ENCODE results near the gene CST3.
"Not testable (repeated sequence)": the region's sequence is repeated elsewhere in the genome, so short reads cannot be mapped to it uniquely, and the experiment has no call there.

Gene CST3

DNA sequence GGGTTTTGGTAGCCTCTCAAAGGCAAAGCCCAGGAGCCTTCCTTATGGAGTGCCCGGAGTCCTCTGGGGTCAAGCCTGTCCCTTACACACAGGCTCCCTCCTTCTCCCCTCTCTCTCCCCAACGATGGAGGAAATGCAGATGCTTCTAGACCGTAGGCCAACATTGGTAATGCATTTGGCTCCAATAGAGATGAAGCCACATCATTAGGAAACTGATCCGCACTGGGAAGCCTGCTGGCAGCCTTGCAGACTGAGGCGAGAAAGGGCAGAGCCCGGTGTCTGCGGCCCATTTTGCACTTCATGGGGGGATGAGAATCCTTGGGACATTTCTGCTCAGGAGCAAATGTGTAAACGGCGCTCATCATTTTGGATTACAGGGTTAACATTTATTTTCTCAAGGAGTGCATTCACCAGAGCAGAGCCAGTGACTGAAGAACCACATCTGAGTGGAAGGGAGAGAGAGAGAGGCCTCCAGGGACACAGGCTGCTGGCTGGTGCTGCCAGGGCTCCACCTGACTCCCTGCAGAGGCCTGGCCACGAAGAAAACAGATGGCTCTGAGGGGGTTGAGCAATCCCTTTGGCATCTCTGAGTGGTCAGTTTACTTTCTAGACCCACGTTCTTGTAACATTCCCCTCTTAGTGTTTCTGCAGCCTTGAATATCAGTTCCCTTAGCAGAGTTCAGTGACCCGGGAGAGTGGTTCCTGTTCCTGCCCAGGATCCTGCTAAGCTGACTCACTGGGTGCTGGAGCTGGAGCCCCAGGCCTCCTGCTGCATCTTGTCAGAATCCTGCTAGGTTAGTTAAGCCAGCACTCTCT lies 4.4 kb upstream of the CST3 start:
- H3K9me3 Mint-ChIP-seq (ENCODE audit: low read depth): no peaks in the 10 kb centered on the region
- H3K4me1 Mint-ChIP-seq (ENCODE audit: low read depth): peaks cover 2% of the 10 kb centered on the region
- H3K36me3 Mint-ChIP-seq: no peaks in the 10 kb centered on the region
- H3K27ac Mint-ChIP-seq: no peak overlapping the region
- peaks cover 5% of the 10 kb centered on the region for H3K27me3 Mint-ChIP-seq
- no peak overlapping the region for H3K4me3 Mint-ChIP-seq

GRCh38 chr20:23640671-23641667 lies 3.2 kb upstream of the CST3 start:
- Mint-ChIP-seq H3K27ac (no peak overlapping the region), H3K9me3 (ENCODE audit: low read depth) (no peaks in the 10 kb centered on the region), H3K4me3 (no peak overlapping the region), H3K4me1 (ENCODE audit: low read depth) (peaks cover 5% of the 10 kb centered on the region), H3K36me3 (no peaks in the 10 kb centered on the region), H3K27me3 (peaks cover 12% of the 10 kb centered on the region)

DNA sequence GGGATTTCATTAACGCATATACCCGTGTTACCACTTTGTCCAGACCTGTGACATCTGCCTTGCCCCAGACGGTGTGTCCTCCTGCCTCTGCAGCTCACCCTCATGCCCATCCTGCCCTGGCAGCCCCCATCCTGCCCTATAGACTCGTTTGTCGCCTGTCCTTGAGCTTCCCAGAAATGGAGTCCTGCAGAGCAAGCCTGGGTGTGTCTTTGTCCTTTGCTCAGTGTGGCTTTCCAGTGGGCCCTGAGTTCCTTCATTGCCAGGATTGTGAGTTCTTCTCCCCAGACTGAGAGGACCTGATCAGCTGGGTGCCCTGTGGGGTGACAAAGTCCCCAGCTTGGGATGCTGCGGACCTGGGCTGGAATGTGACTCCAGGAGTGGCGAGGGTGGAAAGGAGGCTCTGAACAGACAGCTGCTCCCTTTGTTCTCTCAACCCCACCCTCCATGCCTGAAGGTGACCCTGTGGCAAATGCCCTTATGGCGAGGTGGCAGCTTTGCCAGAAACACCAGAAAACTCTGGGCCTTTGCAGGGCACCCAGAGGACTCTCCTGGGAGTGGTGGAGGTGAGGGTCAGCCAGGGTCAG lies 2.4 kb upstream of the CST3 start:
- H3K4me3 Mint-ChIP-seq: no peak overlapping the region
- H3K27me3 Mint-ChIP-seq: peaks cover 12% of the 10 kb centered on the region
- H3K36me3 Mint-ChIP-seq: no peaks in the 10 kb centered on the region
- no peaks in the 10 kb centered on the region for H3K9me3 Mint-ChIP-seq (ENCODE audit: low read depth)
- H3K4me1 Mint-ChIP-seq (ENCODE audit: low read depth): peaks cover 5% of the 10 kb centered on the region
- no peak overlapping the region for H3K27ac Mint-ChIP-seq

GRCh38 chr20:23639490-23639958 lies 1.8 kb upstream of the CST3 start:
- Mint-ChIP-seq H3K4me1 (ENCODE audit: low read depth) (peaks cover 5% of the 10 kb centered on the region), H3K9me3 (ENCODE audit: low read depth) (no peaks in the 10 kb centered on the region), H3K27me3 (peaks cover 12% of the 10 kb centered on the region), H3K27ac (no peak overlapping the region), H3K36me3 (no peaks in the 10 kb centered on the region), H3K4me3 (no peak overlapping the region)

DNA sequence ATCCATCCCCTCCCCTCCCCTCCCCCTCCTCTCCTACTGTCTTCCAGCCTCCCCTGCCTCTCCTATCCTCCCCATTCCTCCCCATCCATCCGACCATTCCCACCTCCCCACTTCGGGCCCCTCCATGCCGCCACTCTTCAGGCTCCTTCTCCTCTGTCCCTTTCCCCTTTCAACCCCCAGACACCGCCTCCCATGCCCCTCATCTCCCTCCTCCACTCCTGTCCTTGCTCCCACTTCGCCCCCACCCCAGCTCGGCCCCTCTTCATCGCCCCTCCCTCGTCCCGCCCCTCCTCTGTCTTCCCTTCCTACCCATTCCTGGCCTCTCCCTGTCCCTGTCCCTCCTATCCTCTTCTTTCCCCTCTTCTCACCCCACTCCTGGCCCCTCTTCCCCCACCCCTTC lies 554 bp upstream of the CST3 start:
- Mint-ChIP-seq H3K4me1 (ENCODE audit: low read depth) (peaks cover 4% of the 10 kb centered on the region), H3K36me3 (no peaks in the 10 kb centered on the region), H3K27me3 (peaks cover 12% of the 10 kb centered on the region), H3K4me3 (no peak overlapping the region), H3K9me3 (ENCODE audit: low read depth) (no peaks in the 10 kb centered on the region), H3K27ac (no peak overlapping the region)

- H3K27me3 Mint-ChIP-seq: peaks cover 12% of the 10 kb centered on the region
- H3K27ac Mint-ChIP-seq: no peak overlapping the region
- peaks cover 4% of the 10 kb centered on the region for H3K4me1 Mint-ChIP-seq (ENCODE audit: low read depth)
- H3K36me3 Mint-ChIP-seq: no peaks in the 10 kb centered on the region
- no peak overlapping the region for H3K4me3 Mint-ChIP-seq
- no peaks in the 10 kb centered on the region for H3K9me3 Mint-ChIP-seq (ENCODE audit: low read depth)
Measured at GRCh38 chr20:23636908-23637281, 860 bp downstream of the CST3 start.

DNA sequence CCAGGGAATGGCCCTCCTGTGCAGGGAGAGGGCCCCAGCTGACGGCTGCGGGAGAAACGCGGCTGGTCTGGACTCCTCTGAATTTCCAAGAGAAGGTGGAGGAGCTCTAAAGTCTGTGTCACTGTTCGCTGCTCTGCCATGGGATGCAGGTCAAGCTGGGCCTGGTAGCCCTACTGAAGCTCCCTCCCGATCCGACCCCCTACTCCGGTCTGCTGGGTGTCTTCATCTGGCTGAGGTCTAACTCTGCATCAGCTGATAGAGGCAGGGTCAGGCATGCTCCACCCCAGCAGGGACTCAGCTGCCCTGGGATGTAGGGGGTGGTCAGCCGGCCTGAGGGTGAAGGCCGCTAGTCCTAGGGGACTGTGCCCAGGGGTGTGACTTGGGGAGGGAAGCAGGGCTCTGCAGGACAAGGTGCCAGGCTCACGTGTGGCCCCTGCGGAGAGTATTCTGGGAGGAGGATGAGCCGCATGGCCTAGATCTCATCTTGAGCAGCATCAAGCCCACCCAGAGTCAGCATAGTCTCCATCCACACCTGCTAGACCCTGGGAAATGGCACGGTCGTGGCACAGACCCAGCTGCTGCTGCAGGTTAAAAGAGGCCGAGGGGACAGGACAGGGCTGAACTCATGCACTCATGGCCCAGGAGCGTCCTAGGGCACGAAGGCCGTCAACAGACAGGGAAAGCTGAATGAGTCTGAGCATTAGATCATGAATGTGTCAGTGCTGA lies 1.4 kb downstream of the CST3 start:
- Mint-ChIP-seq H3K27ac (no peak overlapping the region), H3K36me3 (no peaks in the 10 kb centered on the region), H3K4me1 (ENCODE audit: low read depth) (peaks cover 4% of the 10 kb centered on the region), H3K9me3 (ENCODE audit: low read depth) (no peaks in the 10 kb centered on the region), H3K27me3 (peaks cover 12% of the 10 kb centered on the region), H3K4me3 (no peak overlapping the region)

GRCh38 chr20:23635768-23636090 lies 2.0 kb downstream of the CST3 start:
- not testable (repeated sequence) for H3K4me1 Mint-ChIP-seq (ENCODE audit: low read depth); H3K4me3 Mint-ChIP-seq; H3K27ac Mint-ChIP-seq; H3K36me3 Mint-ChIP-seq; H3K9me3 Mint-ChIP-seq (ENCODE audit: low read depth)
- peaks cover 12% of the 10 kb centered on the region for H3K27me3 Mint-ChIP-seq

DNA sequence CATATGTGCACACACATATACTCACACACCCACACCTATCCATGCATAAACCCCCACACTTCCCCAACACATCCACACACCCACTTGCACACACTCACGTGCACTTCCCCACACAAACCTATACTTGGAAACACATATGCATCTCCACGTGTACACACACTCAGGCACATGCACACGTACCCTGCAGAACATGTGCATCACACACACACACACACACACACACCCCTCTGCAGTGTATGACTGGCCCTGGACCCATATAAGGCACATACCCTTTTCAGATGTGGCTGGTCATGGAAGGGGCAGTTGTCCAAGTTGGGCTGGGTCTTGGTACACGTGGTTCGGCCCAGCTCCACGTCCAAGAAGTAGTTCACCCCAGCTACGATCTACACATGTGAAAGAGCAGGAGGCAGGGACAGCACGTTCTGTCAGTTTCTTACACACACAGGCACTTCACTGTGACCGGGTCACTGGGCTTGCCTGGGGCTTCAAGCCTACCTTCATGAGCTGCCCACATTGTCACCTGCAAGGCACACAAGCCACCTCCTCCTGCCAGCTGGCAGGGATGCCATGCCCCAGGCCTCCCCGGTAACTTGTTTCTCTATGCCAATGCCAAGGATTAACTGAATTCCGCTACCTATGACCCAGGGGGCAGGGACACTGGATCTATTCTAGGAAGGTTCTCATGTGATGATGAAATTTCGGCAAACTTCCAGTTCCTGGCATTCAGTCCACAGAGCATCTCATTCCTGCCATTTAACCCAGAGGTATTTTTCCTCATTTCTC lies 2.6 kb downstream of the CST3 start:
- H3K27ac Mint-ChIP-seq: no peak overlapping the region
- H3K9me3 Mint-ChIP-seq (ENCODE audit: low read depth): no peaks in the 10 kb centered on the region
- H3K36me3 Mint-ChIP-seq: no peaks in the 10 kb centered on the region
- no peak overlapping the region for H3K4me3 Mint-ChIP-seq
- H3K4me1 Mint-ChIP-seq (ENCODE audit: low read depth): peaks cover 4% of the 10 kb centered on the region
- peaks cover 12% of the 10 kb centered on the region for H3K27me3 Mint-ChIP-seq

DNA sequence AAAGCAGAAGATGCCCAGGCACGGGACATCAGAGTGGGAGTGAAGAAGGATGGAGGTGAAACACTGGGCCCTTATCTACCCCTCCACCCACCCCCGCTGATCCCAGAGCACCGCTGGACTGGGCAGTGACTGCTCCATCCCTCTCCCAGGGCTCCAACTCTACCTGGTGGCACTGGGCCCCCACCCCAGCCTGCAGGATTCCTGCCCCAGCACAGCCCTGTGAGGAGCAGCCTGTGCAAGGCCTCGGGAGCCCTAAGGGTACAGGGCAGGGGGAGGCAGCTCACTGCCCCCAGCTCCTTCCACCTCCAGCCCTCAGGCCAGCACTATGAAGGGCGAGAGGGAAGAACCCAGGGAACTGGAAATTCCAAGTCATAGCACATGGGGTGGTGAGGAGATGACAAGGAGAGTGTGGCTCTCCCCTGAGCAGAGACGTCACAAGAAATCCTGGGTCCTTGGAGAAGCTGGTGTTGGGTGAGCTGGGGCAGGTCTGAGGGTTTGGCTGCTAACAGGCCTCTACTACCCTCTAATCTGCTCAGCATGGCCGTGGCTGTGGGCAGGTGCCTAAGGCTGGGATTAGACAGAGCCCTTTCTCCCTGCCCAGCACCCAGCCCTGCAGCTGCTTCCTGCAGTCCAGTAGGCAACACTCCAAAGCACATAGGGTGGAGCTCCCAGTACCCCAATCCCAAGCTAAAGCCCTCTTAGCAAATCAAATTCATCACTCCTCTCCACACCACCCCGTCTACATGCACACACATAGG lies 3.5 kb downstream of the CST3 start:
- H3K27ac Mint-ChIP-seq: no peak overlapping the region
- no peaks in the 10 kb centered on the region for H3K9me3 Mint-ChIP-seq (ENCODE audit: low read depth)
- peaks cover 7% of the 10 kb centered on the region for H3K27me3 Mint-ChIP-seq
- H3K4me3 Mint-ChIP-seq: no peak overlapping the region
- H3K36me3 Mint-ChIP-seq: no peaks in the 10 kb centered on the region
- peaks cover 4% of the 10 kb centered on the region for H3K4me1 Mint-ChIP-seq (ENCODE audit: low read depth)

- H3K9me3 Mint-ChIP-seq (ENCODE audit: low read depth): no peaks in the 10 kb centered on the region
- H3K36me3 Mint-ChIP-seq: no peaks in the 10 kb centered on the region
- H3K27me3 Mint-ChIP-seq: peaks cover 7% of the 10 kb centered on the region
- no peak overlapping the region for H3K4me3 Mint-ChIP-seq
- no peak overlapping the region for H3K27ac Mint-ChIP-seq
- H3K4me1 Mint-ChIP-seq (ENCODE audit: low read depth): peaks cover 4% of the 10 kb centered on the region
Measured at GRCh38 chr20:23632711-23633573, 4.8 kb downstream of the CST3 start.

- H3K27ac Mint-ChIP-seq: no peak overlapping the region
- peaks cover 7% of the 10 kb centered on the region for H3K27me3 Mint-ChIP-seq
- no peaks in the 10 kb centered on the region for H3K9me3 Mint-ChIP-seq (ENCODE audit: low read depth)
- H3K4me3 Mint-ChIP-seq: no peak overlapping the region
- H3K4me1 Mint-ChIP-seq (ENCODE audit: low read depth): peaks cover 4% of the 10 kb centered on the region
- no peaks in the 10 kb centered on the region for H3K36me3 Mint-ChIP-seq
Measured at GRCh38 chr20:23631981-23632710, 5.6 kb downstream of the CST3 start.
